GDM1 (cell line): Measurements from ENCODE around the gene UNCX.

ENCODE experiments used
- DNase-seq: peaks from one replicate; lab custom pipeline; 2025; lab: John Stamatoyannopoulos, UW

UNCX gene

GRCh38 chr7:1243964-1244416 is 11.3 kb downstream of the UNCX start:
- no peak for DNase-seq

GRCh38 chr7:1244700-1245523 is 12.2 kb downstream of the UNCX start:
- no peak for DNase-seq

- no peak for DNase-seq
Observed at GRCh38 chr7:1245524-1246050, 12.9 kb downstream of the UNCX start.

GRCh38 chr7:1246160-1246870 is 13.6 kb downstream of the UNCX start:
- no peak for DNase-seq

- no peak for DNase-seq
Observed at GRCh38 chr7:1246871-1247526, 14.3 kb downstream of the UNCX start.

GRCh38 chr7:1247527-1248041 is 14.9 kb downstream of the UNCX start:
- no peak for DNase-seq

- no peak for DNase-seq
Observed at GRCh38 chr7:1248143-1248915, 15.7 kb downstream of the UNCX start.

GRCh38 chr7:1248916-1249581 is 16.4 kb downstream of the UNCX start:
- DNase-seq, result no peak

GRCh38 chr7:1249731-1250130 is 17.1 kb downstream of the UNCX start:
- DNase-seq, result no peak

- DNase-seq, result no peak
Observed at GRCh38 chr7:1250901-1251300, 18.2 kb downstream of the UNCX start.

- DNase-seq, result no peak
Observed at GRCh38 chr7:1251796-1252539, 19.3 kb downstream of the UNCX start.

GRCh38 chr7:1252540-1253090 is 19.9 kb downstream of the UNCX start:
- DNase-seq, result no peak

- no peak for DNase-seq
Observed at GRCh38 chr7:1253681-1254181, 21.1 kb downstream of the UNCX start.

GRCh38 chr7:1254281-1255079 is 21.8 kb downstream of the UNCX start:
- DNase-seq, result no peak

- no peak for DNase-seq
Observed at GRCh38 chr7:1255080-1255816, 22.6 kb downstream of the UNCX start.

GRCh38 chr7:1255817-1256340 is 23.2 kb downstream of the UNCX start:
- no peak for DNase-seq

GRCh38 chr7:1256621-1257020 is 23.9 kb downstream of the UNCX start:
- no peak for DNase-seq

GRCh38 chr7:1257221-1257620 is 24.5 kb downstream of the UNCX start:
- DNase-seq, result no peak
